Stimulated activated memory B cell treated with anti-CD40 and anti-IgM and Interleukin-4, amounts not matched to agents 10 μg/mL and 1 μg/mL and 100 μg/mL, for 72 hours (primary cell): ENCODE results near the gene NKAIN2.
"Not testable (repeated sequence)": the region's sequence is repeated elsewhere in the genome, so short reads cannot be mapped to it uniquely, and the experiment has no call there.

Experiments
- ATAC-seq: fragments of 150-1000 bp; cut with Tn5 transposase; 2 replicates; pipeline ENCODE4 v1.10.0; 2021
- H3K27ac Mint-ChIP-seq: one replicate; pipeline ENCODE4 v1.8.0; 2022; ENCODE audit warnings: mild to moderate bottlenecking, mixed read lengths
- H3K27me3 Mint-ChIP-seq: one replicate; pipeline ENCODE4 v1.8.0; 2022; ENCODE audit warnings: mixed read lengths
- H3K36me3 Mint-ChIP-seq: one replicate; pipeline ENCODE4 v1.8.0; 2022; ENCODE audit warnings: mixed read lengths
- H3K4me1 Mint-ChIP-seq: one replicate; pipeline ENCODE4 v1.8.0; 2022; ENCODE audit warnings: mixed read lengths
- H3K4me3 Mint-ChIP-seq: one replicate; pipeline ENCODE4 v1.8.0; 2022; ENCODE audit warnings: mild to moderate bottlenecking, moderate library complexity, mixed read lengths
- H3K9me3 Mint-ChIP-seq: one replicate; pipeline ENCODE4 v1.8.0; 2022; ENCODE audit warnings: mixed read lengths

The NKAIN2 gene

GRCh38 chr6:124712532-124712931 lies 908.9 kb downstream of the NKAIN2 start:
- not testable (repeated sequence) for H3K27ac Mint-ChIP-seq, ATAC-seq, H3K36me3 Mint-ChIP-seq, H3K27me3 Mint-ChIP-seq, H3K4me3 Mint-ChIP-seq, H3K9me3 Mint-ChIP-seq, H3K4me1 Mint-ChIP-seq

- no peaks in the 10 kb centered on the region for H3K27me3 Mint-ChIP-seq
- no peak overlapping the region for H3K27ac Mint-ChIP-seq
- peaks cover 4% of the 10 kb centered on the region for H3K9me3 Mint-ChIP-seq
- no peaks in the 10 kb centered on the region for H3K36me3 Mint-ChIP-seq
- no peak overlapping the region for H3K4me3 Mint-ChIP-seq
- H3K4me1 Mint-ChIP-seq, result no peaks in the 10 kb centered on the region
- ATAC-seq, result no peak
Measured at GRCh38 chr6:124714728-124715127, 911.1 kb downstream of the NKAIN2 start.

- Mint-ChIP-seq H3K9me3 (peaks cover 6% of the 10 kb centered on the region), H3K36me3 (no peaks in the 10 kb centered on the region), H3K4me1 (no peaks in the 10 kb centered on the region), H3K4me3 (no peak overlapping the region), H3K27me3 (no peaks in the 10 kb centered on the region), H3K27ac (no peak overlapping the region)
- no peak for ATAC-seq
Measured at GRCh38 chr6:124719913-124720312, 916.2 kb downstream of the NKAIN2 start.

GRCh38 chr6:124721331-124721730 lies 917.7 kb downstream of the NKAIN2 start:
- H3K27me3 Mint-ChIP-seq, result no peaks in the 10 kb centered on the region
- H3K36me3 Mint-ChIP-seq, result no peaks in the 10 kb centered on the region
- no peak overlapping the region for H3K4me3 Mint-ChIP-seq
- ATAC-seq, result no peak
- no peak overlapping the region for H3K27ac Mint-ChIP-seq
- H3K9me3 Mint-ChIP-seq, result peaks cover 6% of the 10 kb centered on the region
- no peaks in the 10 kb centered on the region for H3K4me1 Mint-ChIP-seq

- Mint-ChIP-seq H3K27me3 (no peaks in the 10 kb centered on the region), H3K27ac (no peak overlapping the region), H3K36me3 (no peaks in the 10 kb centered on the region)
Measured at GRCh38 chr6:124722141-124722878, 918.6 kb downstream of the NKAIN2 start.

GRCh38 chr6:124723671-124724070 lies 920.0 kb downstream of the NKAIN2 start:
- H3K27ac Mint-ChIP-seq, result no peak overlapping the region
- no peak overlapping the region for H3K4me3 Mint-ChIP-seq
- H3K36me3 Mint-ChIP-seq, result no peaks in the 10 kb centered on the region
- no peaks in the 10 kb centered on the region for H3K4me1 Mint-ChIP-seq
- H3K9me3 Mint-ChIP-seq, result peaks cover 2% of the 10 kb centered on the region
- H3K27me3 Mint-ChIP-seq, result no peaks in the 10 kb centered on the region
- no peak for ATAC-seq

More at GRCh38 chr6:124722141-124722878, 918.6 kb downstream of the NKAIN2 start:
- ATAC-seq, result no peak
- Mint-ChIP-seq H3K4me1 (no peaks in the 10 kb centered on the region), H3K9me3 (peaks cover 6% of the 10 kb centered on the region), H3K4me3 (no peak overlapping the region)

GRCh38 chr6:124737804-124738203 lies 934.1 kb downstream of the NKAIN2 start:
- not testable (repeated sequence) for H3K4me1 Mint-ChIP-seq, H3K27ac Mint-ChIP-seq, H3K4me3 Mint-ChIP-seq, ATAC-seq, H3K36me3 Mint-ChIP-seq, H3K27me3 Mint-ChIP-seq
- H3K9me3 Mint-ChIP-seq, result peaks cover 14% of the 10 kb centered on the region

- Mint-ChIP-seq H3K27me3 (no peaks in the 10 kb centered on the region), H3K4me3 (no peak overlapping the region), H3K4me1 (no peaks in the 10 kb centered on the region), H3K9me3 (peaks cover 11% of the 10 kb centered on the region), H3K36me3 (no peaks in the 10 kb centered on the region), H3K27ac (no peak overlapping the region)
- no peak for ATAC-seq
Measured at GRCh38 chr6:124738482-124738881, 934.8 kb downstream of the NKAIN2 start.

GRCh38 chr6:124741341-124741740 lies 937.7 kb downstream of the NKAIN2 start:
- H3K27me3 Mint-ChIP-seq, result no peaks in the 10 kb centered on the region
- no peaks in the 10 kb centered on the region for H3K36me3 Mint-ChIP-seq
- H3K27ac Mint-ChIP-seq, result no peak overlapping the region
- no peaks in the 10 kb centered on the region for H3K4me1 Mint-ChIP-seq
- H3K4me3 Mint-ChIP-seq, result no peak overlapping the region
- ATAC-seq, result no peak
- peaks cover 8% of the 10 kb centered on the region for H3K9me3 Mint-ChIP-seq

GRCh38 chr6:124742971-124743370 lies 939.3 kb downstream of the NKAIN2 start:
- no peak for ATAC-seq
- Mint-ChIP-seq H3K36me3 (no peaks in the 10 kb centered on the region), H3K27me3 (no peaks in the 10 kb centered on the region), H3K4me1 (no peaks in the 10 kb centered on the region), H3K27ac (no peak overlapping the region), H3K4me3 (no peak overlapping the region), H3K9me3 (peaks cover 3% of the 10 kb centered on the region)

GRCh38 chr6:124743420-124743819 lies 939.8 kb downstream of the NKAIN2 start:
- H3K27ac Mint-ChIP-seq, result no peak overlapping the region
- ATAC-seq, result no peak
- H3K4me3 Mint-ChIP-seq, result no peak overlapping the region
- H3K4me1 Mint-ChIP-seq, result no peaks in the 10 kb centered on the region
- H3K27me3 Mint-ChIP-seq, result no peaks in the 10 kb centered on the region
- peaks cover 3% of the 10 kb centered on the region for H3K9me3 Mint-ChIP-seq
- H3K36me3 Mint-ChIP-seq, result no peaks in the 10 kb centered on the region

GRCh38 chr6:124747349-124747748 lies 943.7 kb downstream of the NKAIN2 start:
- Mint-ChIP-seq H3K27ac (no peak overlapping the region), H3K9me3 (peaks cover 3% of the 10 kb centered on the region), H3K4me3 (no peak overlapping the region), H3K36me3 (no peaks in the 10 kb centered on the region), H3K27me3 (no peaks in the 10 kb centered on the region), H3K4me1 (no peaks in the 10 kb centered on the region)
- ATAC-seq, result no peak

- Mint-ChIP-seq H3K9me3 (peaks cover 5% of the 10 kb centered on the region), H3K27ac (no peak overlapping the region), H3K36me3 (no peaks in the 10 kb centered on the region), H3K4me1 (no peaks in the 10 kb centered on the region), H3K4me3 (no peak overlapping the region), H3K27me3 (no peaks in the 10 kb centered on the region)
- no peak for ATAC-seq
Measured at GRCh38 chr6:124748778-124749177, 945.1 kb downstream of the NKAIN2 start.

GRCh38 chr6:124753001-124753400 lies 949.3 kb downstream of the NKAIN2 start:
- H3K27ac Mint-ChIP-seq, result no peak overlapping the region
- no peak for ATAC-seq
- peaks cover 12% of the 10 kb centered on the region for H3K9me3 Mint-ChIP-seq
- H3K36me3 Mint-ChIP-seq, result no peaks in the 10 kb centered on the region
- no peak overlapping the region for H3K4me3 Mint-ChIP-seq
- H3K4me1 Mint-ChIP-seq, result no peaks in the 10 kb centered on the region
- H3K27me3 Mint-ChIP-seq, result no peaks in the 10 kb centered on the region

GRCh38 chr6:124753562-124754105 lies 950.0 kb downstream of the NKAIN2 start:
- Mint-ChIP-seq H3K9me3 (peaks cover 12% of the 10 kb centered on the region), H3K36me3 (no peaks in the 10 kb centered on the region), H3K27ac (no peak overlapping the region), H3K27me3 (no peaks in the 10 kb centered on the region), H3K4me1 (no peaks in the 10 kb centered on the region), H3K4me3 (no peak overlapping the region)
- ATAC-seq, result no peak

GRCh38 chr6:124755321-124755720 lies 951.7 kb downstream of the NKAIN2 start:
- no peak for ATAC-seq
- no peak overlapping the region for H3K4me3 Mint-ChIP-seq

More at GRCh38 chr6:124755321-124755720, 951.7 kb downstream of the NKAIN2 start:
- Mint-ChIP-seq H3K27ac (no peak overlapping the region), H3K9me3 (peaks cover 13% of the 10 kb centered on the region), H3K36me3 (no peaks in the 10 kb centered on the region), H3K27me3 (no peaks in the 10 kb centered on the region), H3K4me1 (no peaks in the 10 kb centered on the region)
